Anterior cingulate cortex (tissue), 58 donors: ENCODE results near the gene CARD14.

Experiments used
- DNase-seq, 58 donors: peaks; one replicate each; lab custom pipeline; 2025; lab: John Stamatoyannopoulos, UW

CARD14 gene

GRCh38 chr17:80208050-80208449 lies 38.2 kb downstream of the CARD14 start:
- no peak for DNase-seq

DNA sequence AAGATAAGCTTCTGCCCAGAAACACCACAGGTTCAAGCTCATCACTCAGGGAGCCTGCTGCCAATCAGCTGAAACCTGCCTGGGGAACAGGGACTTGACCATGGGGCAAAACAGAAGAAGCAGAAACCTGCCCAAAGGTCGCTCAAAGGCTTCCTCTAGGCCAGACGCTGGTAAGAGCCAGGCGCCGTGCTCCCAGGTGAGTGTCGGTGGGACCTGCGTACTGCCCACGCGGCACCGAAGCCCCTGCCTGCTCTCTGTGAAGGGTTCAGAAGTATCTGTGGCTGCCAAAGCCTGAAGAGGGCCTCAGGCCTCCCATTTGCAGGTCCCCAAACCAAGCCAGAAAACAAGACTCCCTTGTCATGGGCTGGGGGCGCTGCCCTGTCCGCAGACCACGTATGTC lies 39.9 kb downstream of the CARD14 start:
- no peak for DNase-seq

GRCh38 chr17:80210348-80211108 lies 40.7 kb downstream of the CARD14 start:
- DNase-seq, result no peak

GRCh38 chr17:80212109-80212508 lies 42.3 kb downstream of the CARD14 start:
- DNase-seq, result no peak

DNA sequence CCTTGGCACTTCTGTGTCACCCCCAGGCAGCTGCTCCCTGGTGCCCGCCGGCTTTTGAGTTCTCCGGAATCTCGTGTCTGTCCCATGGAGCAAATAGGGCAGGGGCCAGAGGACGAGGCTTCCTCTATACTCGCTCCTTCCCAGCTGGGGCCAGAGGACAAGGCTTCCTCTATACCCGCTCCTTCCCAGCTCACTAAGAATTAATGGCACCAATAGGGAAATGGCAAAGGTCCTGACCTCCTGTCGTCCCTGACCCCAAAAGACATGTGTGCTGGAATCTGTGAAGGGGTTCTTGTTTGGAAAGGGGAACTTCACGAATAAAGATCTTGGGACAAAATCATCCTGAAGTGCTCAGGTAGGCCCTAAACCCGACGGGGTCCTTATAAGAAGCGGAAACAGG lies 42.7 kb downstream of the CARD14 start:
- no peak for DNase-seq

GRCh38 chr17:80212962-80213642 lies 43.3 kb downstream of the CARD14 start:
- peak in 2 of 58 donors; percentile 10 for DNase-seq

DNA sequence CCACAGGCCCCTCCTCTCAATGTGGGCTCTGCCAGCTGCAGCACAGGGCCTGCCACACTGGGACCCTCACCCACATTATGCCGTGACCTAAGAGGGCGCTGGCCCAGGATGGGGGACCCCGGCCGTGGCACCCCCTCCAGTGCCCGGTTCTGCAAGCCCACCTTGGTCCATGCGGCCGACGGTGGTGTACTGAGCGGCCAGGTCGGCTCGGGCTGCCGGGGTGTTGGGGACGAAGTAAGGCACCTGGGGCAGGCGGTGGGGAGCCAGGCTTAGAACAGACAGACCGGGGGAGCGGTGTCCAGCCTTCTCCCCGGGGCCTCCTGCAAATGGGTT lies 43.8 kb downstream of the CARD14 start:
- no peak for DNase-seq

- DNase-seq, result no peak
These were observed 44.4 kb downstream of the CARD14 start for GRCh38 chr17:80214012-80214877.

- no peak for DNase-seq
These were observed 45.0 kb downstream of the CARD14 start for GRCh38 chr17:80214878-80215210.

DNA sequence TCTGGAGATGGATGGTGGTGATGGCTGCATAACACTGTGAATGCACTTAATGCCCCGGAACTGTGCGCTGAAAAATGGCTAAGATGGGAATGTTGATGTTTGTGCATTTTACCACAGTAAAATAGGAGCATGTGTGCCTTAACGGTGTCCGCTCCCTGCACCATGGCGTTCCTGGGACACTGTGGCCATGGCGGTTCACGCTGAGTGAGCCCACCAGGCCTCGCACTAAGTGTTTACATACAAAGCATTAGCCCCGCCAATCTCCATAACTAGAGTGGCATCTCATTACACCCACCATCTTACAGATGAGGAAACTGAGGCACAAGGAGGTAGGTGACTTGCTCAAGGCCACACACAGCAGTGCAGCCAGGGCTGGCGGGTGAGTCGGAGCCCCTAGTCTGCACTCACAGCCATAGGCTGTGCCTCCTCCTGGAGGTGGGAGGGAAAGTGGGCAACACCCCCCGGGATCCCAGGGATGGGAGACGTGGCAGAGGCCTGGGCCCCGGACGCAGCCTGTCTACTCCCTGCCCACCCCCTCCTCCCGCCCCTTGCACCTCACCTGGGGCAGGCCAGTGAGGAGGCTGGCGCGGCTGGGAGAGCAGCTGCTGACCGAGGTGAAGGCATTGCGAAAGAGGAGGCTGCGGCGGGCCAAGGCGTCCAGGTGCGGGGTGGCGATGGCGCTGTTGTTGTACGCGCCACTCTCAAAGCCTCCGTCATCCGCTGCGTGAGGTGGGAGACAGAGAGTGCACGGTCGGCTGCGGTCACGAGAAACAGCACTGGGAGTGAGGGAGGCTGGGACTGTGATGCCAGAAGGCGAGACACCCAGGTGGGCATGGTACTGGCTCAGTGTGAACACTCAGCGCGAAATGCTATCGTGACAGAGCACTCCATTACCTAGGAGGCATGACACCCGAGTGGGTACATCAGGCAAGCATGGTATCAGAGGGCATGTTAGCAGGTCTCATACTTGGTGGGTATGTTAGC lies 46.9 kb downstream of the CARD14 start:
- DNase-seq, result no peak

DNA sequence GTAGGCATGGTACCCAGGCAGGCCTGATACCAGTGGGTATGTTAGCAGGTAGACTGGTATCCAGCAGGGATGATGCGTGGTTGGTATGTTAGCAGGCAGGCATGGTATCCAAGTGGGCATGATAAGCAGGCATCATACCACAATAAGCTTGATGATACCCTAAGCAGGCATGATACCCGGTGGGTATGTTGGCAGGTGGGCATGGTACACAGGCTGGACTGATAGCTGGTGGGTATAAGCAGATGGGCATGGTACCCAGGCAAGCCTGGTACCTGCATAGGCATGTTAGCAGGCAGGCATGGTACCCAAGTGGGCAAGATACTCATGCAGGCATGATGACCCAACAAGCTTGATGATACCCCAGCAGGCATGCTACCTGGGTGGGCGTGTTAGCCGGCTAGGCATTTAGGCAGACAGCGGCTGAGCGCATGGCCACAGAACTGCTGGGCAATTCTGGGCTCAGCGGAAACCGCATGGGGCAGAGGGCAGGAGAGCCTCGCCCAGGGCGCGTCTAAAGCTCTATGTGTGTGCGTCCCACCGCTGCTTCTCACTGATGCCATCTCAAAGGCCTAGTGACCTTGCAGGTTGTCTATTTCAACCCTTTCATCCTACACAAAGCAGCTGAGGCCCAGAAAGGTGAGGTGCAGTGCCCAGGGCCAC lies 48.0 kb downstream of the CARD14 start:
- DNase-seq, result no peak

- DNase-seq, result no peak
These were observed 48.6 kb downstream of the CARD14 start for GRCh38 chr17:80218391-80218790.

DNA sequence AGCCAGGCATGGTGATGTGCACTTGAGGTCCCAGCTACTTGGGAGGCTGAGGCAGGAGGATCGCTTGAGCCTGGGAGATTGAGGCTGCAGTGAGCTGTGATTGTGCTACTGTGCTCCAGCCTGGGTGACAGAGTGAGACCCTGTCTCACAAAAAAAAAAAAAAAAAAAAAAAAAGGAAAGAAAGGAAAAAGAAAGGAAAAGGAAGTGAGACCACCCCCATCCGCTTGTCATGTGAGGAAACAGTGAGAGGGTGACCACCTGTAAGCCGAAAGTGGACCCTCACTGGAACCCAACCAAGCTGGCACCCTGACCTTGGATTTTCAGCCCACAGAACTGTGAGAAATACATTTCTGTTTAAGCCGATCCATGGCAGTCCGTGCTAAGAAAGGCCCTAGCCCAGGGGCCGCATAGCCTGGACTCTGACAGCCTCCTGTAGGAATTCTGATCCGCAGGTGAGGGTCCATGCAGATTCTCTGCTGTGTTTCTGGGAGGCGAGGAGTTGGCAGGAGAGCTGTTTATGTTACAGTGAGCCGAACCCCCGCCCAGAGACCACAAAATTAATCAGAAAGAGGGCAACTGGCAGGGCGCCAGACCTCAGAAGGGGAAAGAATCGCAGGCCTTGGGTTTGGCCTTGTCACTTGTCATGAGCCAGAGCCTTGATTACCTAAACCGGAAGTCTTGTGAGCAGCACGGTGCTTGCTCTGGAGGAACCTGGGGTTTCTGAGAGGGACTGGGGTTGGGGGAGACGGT lies 49.4 kb downstream of the CARD14 start:
- peak in 9 of 58 donors; percentile 13 to 48 (median 24) for DNase-seq

GRCh38 chr17:80219763-80220053 lies 49.9 kb downstream of the CARD14 start:
- DNase-seq, result no peak

GRCh38 chr17:80220054-80220735 lies 50.4 kb downstream of the CARD14 start, which contains the start of the genes SGSH and SLC26A11:
Gene SGSH (minus strand): TSS chr17:80220333. CDS start chr17:80220313, 20 bp downstream.
Gene SLC26A11 (plus strand): TSS chr17:80220427. CDS start chr17:80221561, 1,134 bp downstream.
- DNase-seq, result peak in 52 of 58 donors; percentile 22 to 81 (median 52)

DNA sequence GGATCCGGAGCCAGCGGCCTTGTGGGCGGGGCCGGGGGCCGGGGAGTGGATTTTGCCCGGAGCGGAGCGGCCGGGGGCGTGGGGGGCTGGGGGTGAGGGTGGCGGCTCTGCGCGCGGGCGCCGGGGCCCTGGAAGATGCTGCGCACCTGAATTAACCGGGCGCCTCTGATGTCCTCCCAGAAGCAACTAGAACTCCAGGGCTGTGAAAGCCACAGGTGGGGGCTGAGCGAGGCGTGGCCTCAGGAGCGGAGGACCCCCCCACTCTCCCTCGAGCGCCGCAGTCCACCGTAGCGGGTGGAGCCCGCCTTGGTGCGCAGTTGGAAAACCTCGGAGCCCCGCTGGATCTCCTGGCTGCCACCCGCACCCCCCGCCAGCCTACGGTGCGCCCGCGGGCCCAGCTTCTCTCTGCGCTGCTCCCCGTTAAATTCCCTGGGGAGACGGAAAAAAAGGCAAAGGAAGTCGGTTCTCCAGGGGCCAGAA lies 50.9 kb downstream of the CARD14 start:
- peak in 32 of 58 donors; percentile 6 to 66 (median 31) for DNase-seq

- DNase-seq, result no peak
These were observed 51.7 kb downstream of the CARD14 start for GRCh38 chr17:80221351-80222105.
